HL-60/S4 treated with phorbol 12-myristate 13-acetate at 8.2 ng/mL for 4 days and 3 days (cell line): ENCODE data around the gene SYNGR2.

ENCODE experiments used
- in situ Hi-C: fragments of 300-500 bp; cut with MboI; formaldehyde crosslinking; loops from 2 replicates; pipeline ENCODE4 v1.15.0; 2022; ENCODE audit warnings: low sequenced_read_pairs

Gene SYNGR2

GRCh38 chr17:78197147-78197832 lies 28.9 kb downstream of the SYNGR2 start:
- in situ Hi-C loops: no loop called here

DNA sequence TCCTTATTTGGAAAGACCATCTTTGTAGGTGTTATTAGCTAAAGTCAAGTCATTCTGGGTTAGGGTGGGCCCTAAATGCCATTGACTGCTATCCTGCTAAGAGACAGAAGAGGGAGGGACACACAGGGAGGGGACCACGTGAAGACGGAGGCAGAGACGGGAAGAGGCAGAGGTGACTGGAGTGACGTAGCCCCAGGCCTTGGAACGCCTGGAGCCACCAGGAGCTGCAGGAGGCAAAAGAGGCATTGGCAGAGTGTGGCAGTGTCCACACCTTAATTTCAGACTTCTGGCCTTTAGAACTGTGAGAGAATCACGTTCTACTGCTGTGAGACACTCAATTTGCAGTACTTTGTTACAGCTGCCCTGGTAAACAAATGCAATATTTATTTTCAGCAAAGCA lies 32.1 kb downstream of the SYNGR2 start:
- in situ Hi-C loops: no loop called here

DNA sequence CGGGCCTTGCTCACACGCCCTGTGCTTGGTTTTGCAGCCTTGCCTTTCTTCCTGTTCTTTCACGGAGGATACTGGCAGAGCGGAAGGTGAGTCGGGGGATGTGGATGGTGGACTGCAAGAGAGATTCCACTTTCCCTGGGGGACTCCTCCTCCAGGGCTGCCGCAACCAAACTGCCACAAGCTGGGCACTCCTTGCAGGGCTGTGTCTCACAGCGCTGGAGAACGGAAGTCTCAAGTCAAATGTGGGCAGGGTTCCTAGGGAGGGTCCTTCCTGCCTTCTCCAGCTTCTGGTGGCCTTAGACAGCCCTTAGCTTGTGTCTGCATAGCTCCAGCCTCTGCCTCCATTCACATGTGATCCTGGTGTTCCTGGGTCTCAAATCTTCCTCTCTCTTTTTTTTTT lies 34.3 kb downstream of the SYNGR2 start:
- in situ Hi-C loops: no loop called here

DNA sequence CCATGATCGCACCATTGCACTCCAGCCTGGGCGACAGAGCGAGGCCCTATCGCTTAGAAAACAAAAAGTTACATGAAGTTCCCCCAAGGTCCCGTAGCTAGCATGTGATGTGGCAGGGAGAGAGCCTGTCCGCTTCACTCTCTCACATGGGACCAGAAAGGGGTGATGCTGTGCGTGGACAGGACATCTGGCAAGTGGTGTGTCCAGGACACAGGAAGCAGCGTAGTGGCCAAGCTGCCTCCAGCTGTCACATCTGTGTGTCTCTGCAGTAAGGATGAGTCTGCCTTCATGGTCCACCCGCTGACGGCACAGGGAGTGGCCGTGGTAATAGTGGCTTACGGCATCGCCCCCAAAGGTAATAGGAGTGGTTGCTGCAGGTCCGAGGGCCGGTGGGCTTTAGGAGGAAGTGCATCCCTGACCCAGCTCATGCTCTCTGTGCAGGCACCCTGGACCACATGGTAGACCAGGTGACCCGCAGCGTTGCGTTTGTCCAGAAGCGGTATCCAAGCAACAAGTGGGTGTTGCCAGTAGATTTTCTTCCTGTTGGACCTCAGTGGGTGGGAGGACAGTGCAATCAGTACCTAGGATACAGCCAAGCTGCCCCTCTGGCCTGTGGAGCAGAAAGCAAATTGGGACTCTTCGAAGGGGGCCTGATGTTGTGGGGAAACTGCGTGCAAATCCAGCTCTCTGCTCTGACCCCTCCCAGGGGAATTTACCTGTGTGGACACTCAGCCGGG lies 36.2 kb downstream of the SYNGR2 start:
- in situ Hi-C loops: no loop called here

- in situ Hi-C loops: no loop called here
Observed at GRCh38 chr17:78205124-78205775, 36.9 kb downstream of the SYNGR2 start.

- in situ Hi-C loops: no loop called here
Observed at GRCh38 chr17:78206298-78206697, 37.9 kb downstream of the SYNGR2 start.

DNA sequence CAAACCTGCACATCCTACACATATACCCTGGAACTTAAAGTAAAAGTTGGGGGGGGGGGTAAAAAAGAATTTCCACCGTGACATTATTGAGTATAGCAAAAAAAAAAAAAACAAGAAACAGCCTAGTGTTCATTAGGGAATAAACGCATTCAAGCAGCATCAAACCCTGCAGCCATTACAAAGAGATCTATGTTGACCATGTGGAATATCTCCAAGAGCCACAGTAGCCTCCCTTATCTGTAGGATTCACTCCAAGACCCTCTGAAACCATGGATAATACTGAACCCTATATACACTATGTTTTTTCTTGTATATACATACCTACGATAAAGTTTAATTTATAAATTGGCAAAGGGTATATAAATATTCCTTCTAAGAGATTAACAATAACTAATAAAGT lies 40.1 kb downstream of the SYNGR2 start:
- in situ Hi-C loops: no loop called here

DNA sequence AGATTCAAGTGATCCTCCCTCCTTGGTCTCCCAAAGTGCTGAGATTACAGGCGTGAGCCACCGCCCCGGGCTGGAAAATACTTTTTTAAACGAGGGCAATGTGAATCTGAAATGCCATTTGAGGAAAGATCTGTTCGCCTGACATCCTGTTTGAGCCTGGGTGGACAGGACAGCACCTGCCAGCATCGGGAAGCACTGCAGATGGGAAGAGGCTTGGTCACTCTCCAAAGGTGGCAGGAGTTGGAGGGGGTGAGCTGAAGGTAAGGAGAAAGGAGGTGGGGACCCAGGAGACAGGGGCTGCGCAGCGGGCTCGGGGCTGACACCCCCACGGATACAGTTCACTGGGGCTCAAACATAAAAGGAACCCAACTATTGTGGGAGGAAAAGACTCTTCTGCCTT lies 41.7 kb downstream of the SYNGR2 start:
- in situ Hi-C loops: no loop called here

GRCh38 chr17:78211032-78211431 lies 42.7 kb downstream of the SYNGR2 start:
- in situ Hi-C loops: no loop called here

GRCh38 chr17:78214016-78214705 lies 45.8 kb downstream of the SYNGR2 start, which contains the start of gene BIRC5:
Gene BIRC5, plus strand, starts transcription at chr17:78214253. Its CDS starts 64 bp downstream, at chr17:78214317.
- in situ Hi-C loops: no loop called here

- in situ Hi-C loops: no loop called here
Observed at GRCh38 chr17:78214706-78215061, 46.3 kb downstream of the SYNGR2 start.

DNA sequence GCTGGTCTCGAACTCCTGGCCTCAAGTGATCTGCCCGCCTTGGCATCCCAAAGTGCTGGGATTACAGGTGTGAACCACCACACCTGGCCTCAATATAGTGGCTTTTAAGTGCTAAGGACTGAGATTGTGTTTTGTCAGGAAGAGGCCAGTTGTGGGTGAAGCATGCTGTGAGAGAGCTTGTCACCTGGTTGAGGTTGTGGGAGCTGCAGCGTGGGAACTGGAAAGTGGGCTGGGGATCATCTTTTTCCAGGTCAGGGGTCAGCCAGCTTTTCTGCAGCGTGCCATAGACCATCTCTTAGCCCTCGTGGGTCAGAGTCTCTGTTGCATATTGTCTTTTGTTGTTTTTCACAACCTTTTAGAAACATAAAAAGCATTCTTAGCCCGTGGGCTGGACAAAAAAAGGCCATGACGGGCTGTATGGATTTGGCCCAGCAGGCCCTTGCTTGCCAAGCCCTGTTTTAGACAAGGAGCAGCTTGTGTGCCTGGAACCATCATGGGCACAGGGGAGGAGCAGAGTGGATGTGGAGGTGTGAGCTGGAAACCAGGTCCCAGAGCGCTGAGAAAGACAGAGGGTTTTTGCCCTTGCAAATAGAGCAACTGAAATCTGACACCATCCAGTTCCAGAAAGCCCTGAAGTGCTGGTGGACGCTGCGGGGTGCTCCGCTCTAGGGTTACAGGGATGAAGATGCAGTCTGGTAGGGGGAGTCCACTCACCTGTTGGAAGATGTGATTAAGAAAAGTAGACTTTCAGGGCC lies 51.2 kb downstream of the SYNGR2 start:
- in situ Hi-C loops: no loop called here
